COLO668 (cell line): ENCODE measurements around the gene B9D2.
"Not testable (repeated sequence)": the region's sequence is repeated elsewhere in the genome, so short reads cannot be mapped to it uniquely, and the experiment has no call there.

Experiments used
- DNase-seq: peaks from one replicate; lab custom pipeline; 2025; ENCODE audit not compliant: unreplicated experiment; lab: John Stamatoyannopoulos, UW

B9D2 gene

GRCh38 chr19:41392775-41393174 is 28.8 kb upstream of the B9D2 start:
- no peak for DNase-seq

GRCh38 chr19:41391618-41392017 is 27.7 kb upstream of the B9D2 start:
- no peak for DNase-seq

GRCh38 chr19:41386442-41386841 is 22.5 kb upstream of the B9D2 start:
- DNase-seq, result no peak

GRCh38 chr19:41384351-41384750 is 20.4 kb upstream of the B9D2 start:
- DNase-seq, result no peak

GRCh38 chr19:41381536-41381935 is 17.6 kb upstream of the B9D2 start:
- DNase-seq, result not testable (repeated sequence)

- DNase-seq, result no peak
Observed at GRCh38 chr19:41377977-41378709, 14.2 kb upstream of the B9D2 start.

GRCh38 chr19:41376998-41377365 is 13.0 kb upstream of the B9D2 start:
- DNase-seq, result no peak

- no peak for DNase-seq
Observed at GRCh38 chr19:41376241-41376997, 12.5 kb upstream of the B9D2 start, which contains the start of gene TMEM91. Gene TMEM91 (plus strand): TSS chr19:41376533. CDS start chr19:41378310, 1,777 bp downstream.

GRCh38 chr19:41373993-41374392 is 10.0 kb upstream of the B9D2 start:
- DNase-seq, result no peak

- DNase-seq, result no peak
Observed at GRCh38 chr19:41372501-41372900, 8.6 kb upstream of the B9D2 start.

- DNase-seq, result no peak
Observed at GRCh38 chr19:41371541-41371940, 7.6 kb upstream of the B9D2 start.

GRCh38 chr19:41371119-41371518 is 7.2 kb upstream of the B9D2 start:
- DNase-seq, result not testable (repeated sequence)

GRCh38 chr19:41369769-41370168 is 5.8 kb upstream of the B9D2 start:
- no peak for DNase-seq

- DNase-seq, result no peak
Observed at GRCh38 chr19:41367848-41368301, 3.9 kb upstream of the B9D2 start.

- no peak for DNase-seq
Observed at GRCh38 chr19:41366089-41366488, 2.1 kb upstream of the B9D2 start.

- DNase-seq, result no peak
Observed at GRCh38 chr19:41364524-41365391, 809 bp upstream of the B9D2 start.

- no peak for DNase-seq
Observed at GRCh38 chr19:41363371-41363752, 587 bp downstream of the B9D2 start.

GRCh38 chr19:41362143-41362847 is 1.7 kb downstream of the B9D2 start:
- no peak for DNase-seq

- DNase-seq, result no peak
Observed at GRCh38 chr19:41359741-41360140, 4.2 kb downstream of the B9D2 start.

GRCh38 chr19:41357746-41358145 is 6.2 kb downstream of the B9D2 start:
- no peak for DNase-seq
